KOPT-K1 (cell line): ENCODE results near the gene WDFY1.
"Not testable (repeated sequence)": the region's sequence is repeated elsewhere in the genome, so short reads cannot be mapped to it uniquely, and the experiment has no call there.

Source experiments
- H3K27ac ChIP-seq: fragments of 200-600 bp; sonication (generic); 2 replicates; pipeline ENCODE4 v1.5.1; 2016; ENCODE audit warnings: antibody characterized with exemption, mild to moderate bottlenecking, low read depth, low read length; ENCODE audit not compliant: poor library complexity, severe bottlenecking
- H3K36me3 ChIP-seq: fragments of 200-600 bp; sonication (generic); 2 replicates; pipeline ENCODE4 v1.5.1; 2017; ENCODE audit warnings: antibody characterized with exemption, mild to moderate bottlenecking, low read length, moderate library complexity; ENCODE audit not compliant: insufficient read depth
- H3K9me3 ChIP-seq: fragments of 200-600 bp; sonication (generic); 2 replicates; pipeline ENCODE4 v1.5.1; 2017; ENCODE audit warnings: antibody characterized with exemption, low read length, mild to moderate bottlenecking; ENCODE audit not compliant: insufficient read depth, poor library complexity, severe bottlenecking

Gene WDFY1

GRCh38 chr2:223872772-223873171 lies 72.4 kb downstream of the WDFY1 start:
- not testable (repeated sequence) for H3K9me3 ChIP-seq, H3K27ac ChIP-seq, H3K36me3 ChIP-seq

- not testable (repeated sequence) for H3K9me3 ChIP-seq, H3K27ac ChIP-seq, H3K36me3 ChIP-seq
Observed at GRCh38 chr2:223871661-223872060, 73.5 kb downstream of the WDFY1 start.

GRCh38 chr2:223870840-223871611 lies 74.1 kb downstream of the WDFY1 start:
- H3K27ac ChIP-seq = no peak overlapping the region
- H3K36me3 ChIP-seq = no peaks in the 10 kb centered on the region
- no peaks in the 10 kb centered on the region for H3K9me3 ChIP-seq

GRCh38 chr2:223868005-223868404 lies 77.1 kb downstream of the WDFY1 start:
- H3K36me3 ChIP-seq = no peaks in the 10 kb centered on the region
- H3K27ac ChIP-seq = no peak overlapping the region
- no peaks in the 10 kb centered on the region for H3K9me3 ChIP-seq

- Histone ChIP-seq H3K9me3 (no peaks in the 10 kb centered on the region), H3K36me3 (no peaks in the 10 kb centered on the region), H3K27ac (no peak overlapping the region)
Observed at GRCh38 chr2:223865907-223866508, 79.1 kb downstream of the WDFY1 start.

- Histone ChIP-seq H3K36me3 (no peaks in the 10 kb centered on the region), H3K27ac (no peak overlapping the region), H3K9me3 (no peaks in the 10 kb centered on the region)
Observed at GRCh38 chr2:223865124-223865523, 80.0 kb downstream of the WDFY1 start.

- Histone ChIP-seq H3K27ac (no peak overlapping the region), H3K9me3 (no peaks in the 10 kb centered on the region), H3K36me3 (no peaks in the 10 kb centered on the region)
Observed at GRCh38 chr2:223863491-223863890, 81.6 kb downstream of the WDFY1 start.

- Histone ChIP-seq H3K9me3 (no peaks in the 10 kb centered on the region), H3K36me3 (no peaks in the 10 kb centered on the region), H3K27ac (no peak overlapping the region)
Observed at GRCh38 chr2:223860809-223861738, 84.1 kb downstream of the WDFY1 start.

GRCh38 chr2:223859070-223859469 lies 86.1 kb downstream of the WDFY1 start:
- Histone ChIP-seq H3K36me3 (no peaks in the 10 kb centered on the region), H3K27ac (no peak overlapping the region), H3K9me3 (no peaks in the 10 kb centered on the region)

GRCh38 chr2:223856584-223856983 lies 88.6 kb downstream of the WDFY1 start:
- Histone ChIP-seq H3K9me3 (no peaks in the 10 kb centered on the region), H3K27ac (no peak overlapping the region), H3K36me3 (no peaks in the 10 kb centered on the region)

- H3K27ac ChIP-seq = no peak overlapping the region
- H3K36me3 ChIP-seq = no peaks in the 10 kb centered on the region
- H3K9me3 ChIP-seq = no peaks in the 10 kb centered on the region
Observed at GRCh38 chr2:223856021-223856420, 89.1 kb downstream of the WDFY1 start.

- no peak overlapping the region for H3K27ac ChIP-seq
- peaks cover 3% of the 10 kb centered on the region for H3K9me3 ChIP-seq
- no peaks in the 10 kb centered on the region for H3K36me3 ChIP-seq
Observed at GRCh38 chr2:223855426-223855825, 89.7 kb downstream of the WDFY1 start.

- Histone ChIP-seq H3K9me3 (peaks cover 10% of the 10 kb centered on the region), H3K36me3 (no peaks in the 10 kb centered on the region), H3K27ac (no peak overlapping the region)
Observed at GRCh38 chr2:223854741-223855140, 90.4 kb downstream of the WDFY1 start.

- Histone ChIP-seq H3K9me3 (peaks cover 22% of the 10 kb centered on the region), H3K36me3 (no peaks in the 10 kb centered on the region), H3K27ac (no peak overlapping the region)
Observed at GRCh38 chr2:223853425-223853837, 91.7 kb downstream of the WDFY1 start.

- no peak overlapping the region for H3K27ac ChIP-seq
- peaks cover 25% of the 10 kb centered on the region for H3K9me3 ChIP-seq
- no peaks in the 10 kb centered on the region for H3K36me3 ChIP-seq
Observed at GRCh38 chr2:223852281-223852795, 92.8 kb downstream of the WDFY1 start.
